Mucosa of descending colon (tissue), 3 donors: ENCODE data around the gene KLHL33. TPM values are rescaled to one million over a fixed set of nuclear protein-coding genes. Genes with fewer than 3 reads are reported as not detected.

Source experiments
- ATAC-seq: fragments of 200-7000 bp; cut with Tn5 transposase; one replicate; pipeline ENCODE4 v1.9.1; 2020; ENCODE audit warnings: mild to moderate bottlenecking, moderate library complexity
- DNase-seq, 3 donors: peaks; one replicate each; pipeline ENCODE4 v3.0.0-alpha.2; 2020
- H3K36me3 ChIP-seq: fragments of 200-600 bp; one replicate; pipeline ENCODE4 v1.8.0; 2021; ENCODE audit warnings: low read depth, mild to moderate bottlenecking
- H3K4me1 ChIP-seq: fragments of 200-600 bp; one replicate; pipeline ENCODE4 v1.8.0; 2021; ENCODE audit warnings: low read depth, mild to moderate bottlenecking
- H3K4me3 ChIP-seq: fragments of 200-600 bp; one replicate; pipeline ENCODE4 v1.8.0; 2021; ENCODE audit warnings: mild to moderate bottlenecking
- H3K9me3 ChIP-seq: fragments of 200-600 bp; one replicate; pipeline ENCODE4 v1.8.0; 2021; ENCODE audit warnings: mild to moderate bottlenecking
- intact Hi-C, 2 donors: fragments of 100-400 bp; cut with DNase I in 1 of 2; cut with micrococcal nuclease in 1 of 2; formaldehyde crosslinking; loops; one replicate each; pipeline versions ENCODE4 v1.11.0 to v1.11.1; 2022; cut with DNase I, micrococcal nuclease
- total RNA-seq, 3 donors: library from RNA; stranded (reverse); fragmentation: NEBNext Ultra II Directional in 2 of 3; extraction: Animal tissue kit (Norgen Biotek cat#: 25700) in 2 of 3; gene quantifications; one replicate each; pipeline versions ENCODE4 v1.2.1 to v1.2.4, GENCODE V29; 2021 to 2023
- TF ChIP-seq, protein P1 (sequence below): fragments of 200-600 bp; IDR thresholded peaks from one replicate; pipeline ENCODE4 v1.8.0; 2022; ENCODE audit warnings: antibody characterized with exemption, mild to moderate bottlenecking
- donor health status: DM: no; HTN: no; CAD: no; lungs with moderate emphysema.
- donor health status: DM: no; HTN: no; CAD: no.
- donor health status: DM: no; HTN: yes; CAD: no.

The KLHL33 gene
- total RNA-seq, 3 donors from 2014 or later, result 0.12 to 0.85 (median 0.27) TPM

- intact Hi-C loops, result no loop called here
- H3K4me3 ChIP-seq, result no peak overlapping the region
- ATAC-seq (peak; percentile 77), DNase-seq (peak in 2 of 3 donors; percentile 73 to 78)
- peaks cover 7% of the 10 kb centered on the region for H3K4me1 ChIP-seq
- H3K36me3 ChIP-seq, result no peaks in the 10 kb centered on the region
- no peaks in the 10 kb centered on the region for H3K9me3 ChIP-seq
- TF ChIP-seq, protein P1, sequence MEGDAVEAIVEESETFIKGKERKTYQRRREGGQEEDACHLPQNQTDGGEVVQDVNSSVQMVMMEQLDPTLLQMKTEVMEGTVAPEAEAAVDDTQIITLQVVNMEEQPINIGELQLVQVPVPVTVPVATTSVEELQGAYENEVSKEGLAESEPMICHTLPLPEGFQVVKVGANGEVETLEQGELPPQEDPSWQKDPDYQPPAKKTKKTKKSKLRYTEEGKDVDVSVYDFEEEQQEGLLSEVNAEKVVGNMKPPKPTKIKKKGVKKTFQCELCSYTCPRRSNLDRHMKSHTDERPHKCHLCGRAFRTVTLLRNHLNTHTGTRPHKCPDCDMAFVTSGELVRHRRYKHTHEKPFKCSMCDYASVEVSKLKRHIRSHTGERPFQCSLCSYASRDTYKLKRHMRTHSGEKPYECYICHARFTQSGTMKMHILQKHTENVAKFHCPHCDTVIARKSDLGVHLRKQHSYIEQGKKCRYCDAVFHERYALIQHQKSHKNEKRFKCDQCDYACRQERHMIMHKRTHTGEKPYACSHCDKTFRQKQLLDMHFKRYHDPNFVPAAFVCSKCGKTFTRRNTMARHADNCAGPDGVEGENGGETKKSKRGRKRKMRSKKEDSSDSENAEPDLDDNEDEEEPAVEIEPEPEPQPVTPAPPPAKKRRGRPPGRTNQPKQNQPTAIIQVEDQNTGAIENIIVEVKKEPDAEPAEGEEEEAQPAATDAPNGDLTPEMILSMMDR, result no peak
Observed at GRCh38 chr14:20429801-20430669, 5.9 kb downstream of the KLHL33 start.

DNA sequence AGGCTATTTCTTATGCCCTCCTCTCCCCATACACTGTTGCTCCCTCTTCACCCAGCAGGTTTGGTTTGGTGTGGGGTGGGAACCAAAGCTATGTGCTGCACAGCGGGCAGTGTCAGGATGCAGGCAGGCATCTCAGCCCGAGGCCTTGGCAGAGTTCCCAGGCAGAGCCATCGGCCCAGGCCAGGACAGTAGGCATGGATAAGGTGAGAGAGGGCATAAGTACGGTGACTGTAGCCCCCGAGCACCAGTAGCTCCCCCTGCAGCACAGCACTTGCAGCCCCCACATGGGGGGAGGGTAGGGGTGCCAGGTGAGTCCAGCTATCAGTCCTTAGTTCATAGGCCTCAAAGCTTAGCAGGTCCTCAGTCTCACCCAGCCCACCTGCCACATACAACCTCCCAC, 7.2 kb downstream of the KLHL33 start:
- TF ChIP-seq, protein P1, result no peak

DNA sequence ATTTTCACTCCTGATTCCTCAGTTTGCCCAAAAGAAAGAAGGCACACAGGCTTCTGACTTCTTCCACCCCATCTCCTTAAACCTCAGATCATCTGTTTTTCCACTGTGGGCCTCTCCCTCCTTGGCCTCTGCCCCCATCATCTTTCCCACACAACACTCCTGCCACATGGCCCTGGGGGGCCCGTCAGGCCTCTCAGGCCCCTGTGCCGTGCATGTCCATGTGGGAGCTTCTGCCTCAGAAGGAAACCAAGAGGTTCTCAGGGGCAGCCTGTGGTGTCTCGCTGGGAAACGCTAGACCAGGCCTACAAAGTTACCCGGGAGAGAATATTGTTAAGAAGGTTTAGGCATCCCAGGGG, 8.0 kb downstream of the KLHL33 start:
- Histone ChIP-seq H3K4me3 (no peak overlapping the region), H3K36me3 (no peaks in the 10 kb centered on the region), H3K4me1 (peaks cover 8% of the 10 kb centered on the region), H3K9me3 (no peaks in the 10 kb centered on the region)
- intact Hi-C loops, result no loop called here
- ATAC-seq (no peak), DNase-seq (no peak)
- TF ChIP-seq, protein P1, result no peak

More for the DNA sequence above, 7.2 kb downstream of the KLHL33 start:
- Histone ChIP-seq H3K9me3 (no peaks in the 10 kb centered on the region), H3K4me3 (no peak overlapping the region), H3K36me3 (no peaks in the 10 kb centered on the region), H3K4me1 (peaks cover 7% of the 10 kb centered on the region)
- ATAC-seq, result no peak
- intact Hi-C loops, result no loop called here
- DNase-seq, result no peak

DNA sequence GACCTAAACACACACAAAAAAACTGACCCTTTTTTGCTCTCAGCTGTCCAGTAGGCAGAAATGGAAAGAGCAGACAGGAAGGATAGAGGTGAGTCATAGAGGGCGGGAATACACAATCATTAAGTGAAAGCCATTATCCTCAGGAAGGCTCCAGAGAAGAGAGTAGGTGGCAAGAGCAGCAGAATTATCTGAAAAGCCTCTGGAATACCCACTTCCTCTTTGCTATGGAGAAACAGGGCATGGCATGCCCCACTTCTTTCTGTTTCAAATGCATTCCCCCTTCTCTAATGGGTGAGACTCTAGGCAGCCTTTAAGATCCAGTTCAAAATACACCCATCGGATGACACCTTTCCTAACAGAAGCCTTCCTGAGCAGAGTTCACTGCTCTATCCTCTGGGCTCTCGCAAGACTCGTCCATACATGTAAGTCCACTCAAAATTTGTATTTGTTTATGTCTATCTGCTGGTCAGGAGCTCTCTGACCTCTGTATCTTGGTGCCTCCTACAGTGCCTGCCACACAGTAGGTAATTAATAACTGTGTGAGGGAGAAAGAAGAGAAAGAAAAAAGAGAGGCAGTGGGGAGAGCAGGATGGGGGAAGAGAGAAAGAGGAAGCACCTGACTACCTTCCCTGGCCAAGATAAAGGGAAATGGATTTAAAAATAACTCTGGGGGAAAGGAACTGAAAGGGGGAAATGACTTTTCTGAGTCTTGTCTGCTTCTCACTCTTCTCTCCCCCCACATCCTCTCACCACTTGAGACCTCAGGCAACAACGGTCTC, 8.5 kb downstream of the KLHL33 start:
- TF ChIP-seq, protein P1, result no peak
- ATAC-seq (peak; percentile 87), DNase-seq (peak in 1 of 3 donors; percentile 36)
- H3K4me1 ChIP-seq, result peaks cover 13% of the 10 kb centered on the region
- H3K36me3 ChIP-seq, result no peaks in the 10 kb centered on the region
- no peak overlapping the region for H3K4me3 ChIP-seq
- intact Hi-C loops, result no loop called here
- H3K9me3 ChIP-seq, result no peaks in the 10 kb centered on the region

GRCh38 chr14:20424851-20425250, 11.1 kb downstream of the KLHL33 start:
- H3K4me1 ChIP-seq, result peaks cover 8% of the 10 kb centered on the region

More at GRCh38 chr14:20424851-20425250, 11.1 kb downstream of the KLHL33 start:
- no peaks in the 10 kb centered on the region for H3K9me3 ChIP-seq
- ATAC-seq, result no peak
- no peak for DNase-seq
- H3K36me3 ChIP-seq, result no peaks in the 10 kb centered on the region
- TF ChIP-seq, protein P1, result no peak
- intact Hi-C loops, result no loop called here
- H3K4me3 ChIP-seq, result no peak overlapping the region
